Measurements from ENCODE around the gene VWA3A. TPM values are rescaled to one million over a fixed set of nuclear protein-coding genes. Genes with fewer than 3 reads are reported as not detected.
A peak's percentile ranks its signal among the peaks of the same experiment; 100 is the strongest.

VWA3A gene
- total and polyA plus RNA-seq, 2 donors: 0.05 to 0.11 TPM

- Histone ChIP-seq H3K36me3 (ENCODE audit: insufficient read depth) (no peaks in the 10 kb centered on the region), H3K4me1 (ENCODE audit: insufficient read depth) (peaks cover 1% of the 10 kb centered on the region), H3K4me3 (ENCODE audit: low read depth, low read length) (no peak overlapping the region), H3K27ac (ENCODE audit: low read depth) (no peak overlapping the region)
- DNase-seq (ENCODE audit: extremely low spot score): no peak
- 87% methylated on average over 6 of the region's 6 CpGs for WGBS
These were observed 92.3 kb downstream of the VWA3A start for GRCh38 chr16:22184615-22184968.

- Histone ChIP-seq H3K4me1 (ENCODE audit: insufficient read depth) (peaks cover 1% of the 10 kb centered on the region), H3K36me3 (ENCODE audit: insufficient read depth) (no peaks in the 10 kb centered on the region), H3K4me3 (ENCODE audit: low read depth, low read length) (no peak overlapping the region), H3K27ac (ENCODE audit: low read depth) (no peak overlapping the region)
- DNase-seq (ENCODE audit: extremely low spot score): no peak
- WGBS: 56% methylated on average over 3 of the region's 3 CpGs
These were observed 94.2 kb downstream of the VWA3A start for GRCh38 chr16:22186517-22186916.

GRCh38 chr16:22188267-22188594 lies 95.9 kb downstream of the VWA3A start:
- Histone ChIP-seq H3K4me3 (ENCODE audit: low read depth, low read length) (no peak overlapping the region), H3K27ac (ENCODE audit: low read depth) (no peak overlapping the region), H3K4me1 (ENCODE audit: insufficient read depth) (peaks cover 1% of the 10 kb centered on the region), H3K36me3 (ENCODE audit: insufficient read depth) (no peaks in the 10 kb centered on the region)
- 65% methylated on average over 2 of the region's 2 CpGs for WGBS
- no peak for DNase-seq (ENCODE audit: extremely low spot score)

GRCh38 chr16:22188595-22189442 lies 96.5 kb downstream of the VWA3A start:
- DNase-seq (ENCODE audit: extremely low spot score): no peak
- Histone ChIP-seq H3K27ac (ENCODE audit: low read depth) (no peak overlapping the region), H3K4me3 (ENCODE audit: low read depth, low read length) (no peak overlapping the region), H3K4me1 (ENCODE audit: insufficient read depth) (peaks cover 1% of the 10 kb centered on the region), H3K36me3 (ENCODE audit: insufficient read depth) (no peaks in the 10 kb centered on the region)
- WGBS: 29% methylated on average over 8 of the region's 8 CpGs

GRCh38 chr16:22189473-22190080 lies 97.2 kb downstream of the VWA3A start:
- H3K4me3 ChIP-seq (ENCODE audit: low read depth, low read length): peak overlapping the region; percentile 40
- H3K36me3 ChIP-seq (ENCODE audit: insufficient read depth): no peaks in the 10 kb centered on the region
- DNase-seq (ENCODE audit: extremely low spot score): no peak
- H3K27ac ChIP-seq (ENCODE audit: low read depth): peak overlapping the region; percentile 90
- WGBS: 4% methylated on average over 18 of the region's 18 CpGs
- peaks cover 1% of the 10 kb centered on the region for H3K4me1 ChIP-seq (ENCODE audit: insufficient read depth)

GRCh38 chr16:22190081-22190775 lies 97.9 kb downstream of the VWA3A start:
- DNase-seq (ENCODE audit: extremely low spot score): no peak
- WGBS: under 1% methylated on average over 72 of the region's 72 CpGs
- H3K4me3 ChIP-seq (ENCODE audit: low read depth, low read length): peak overlapping the region; percentile 40
- peak overlapping the region; percentile 90 for H3K27ac ChIP-seq (ENCODE audit: low read depth)
- peaks cover 1% of the 10 kb centered on the region for H3K4me1 ChIP-seq (ENCODE audit: insufficient read depth)
- H3K36me3 ChIP-seq (ENCODE audit: insufficient read depth): no peaks in the 10 kb centered on the region

GRCh38 chr16:22190776-22191531 lies 98.6 kb downstream of the VWA3A start:
- Histone ChIP-seq H3K4me1 (ENCODE audit: insufficient read depth) (peaks cover 1% of the 10 kb centered on the region), H3K27ac (ENCODE audit: low read depth) (peak overlapping the region; percentile 99), H3K4me3 (ENCODE audit: low read depth, low read length) (peak overlapping the region; percentile 41), H3K36me3 (ENCODE audit: insufficient read depth) (no peaks in the 10 kb centered on the region)
- peak; percentile 100 for DNase-seq (ENCODE audit: extremely low spot score)
- WGBS: under 1% methylated on average over 43 of the region's 43 CpGs

GRCh38 chr16:22191532-22192260 lies 99.4 kb downstream of the VWA3A start:
- Histone ChIP-seq H3K27ac (ENCODE audit: low read depth) (peak overlapping the region; percentile 99), H3K4me3 (ENCODE audit: low read depth, low read length) (peak overlapping the region; percentile 41), H3K36me3 (ENCODE audit: insufficient read depth) (no peaks in the 10 kb centered on the region), H3K4me1 (ENCODE audit: insufficient read depth) (peaks cover 1% of the 10 kb centered on the region)
- 4% methylated on average over 9 of the region's 9 CpGs for WGBS
- DNase-seq (ENCODE audit: extremely low spot score): no peak

GRCh38 chr16:22192261-22193062 lies 100.1 kb downstream of the VWA3A start:
- Histone ChIP-seq H3K36me3 (ENCODE audit: insufficient read depth) (no peaks in the 10 kb centered on the region), H3K27ac (ENCODE audit: low read depth) (peak overlapping the region; percentile 81), H3K4me1 (ENCODE audit: insufficient read depth) (peaks cover 1% of the 10 kb centered on the region), H3K4me3 (ENCODE audit: low read depth, low read length) (no peak overlapping the region)
- DNase-seq (ENCODE audit: extremely low spot score): peak; percentile 73
- 18% methylated on average over 16 of the region's 16 CpGs for WGBS

- DNase-seq (ENCODE audit: extremely low spot score): no peak
- no peak overlapping the region for H3K4me3 ChIP-seq (ENCODE audit: low read depth, low read length)
- peak overlapping the region; percentile 81 for H3K27ac ChIP-seq (ENCODE audit: low read depth)
- WGBS: 95% methylated on average over 2 of the region's 2 CpGs
- H3K4me1 ChIP-seq (ENCODE audit: insufficient read depth): peaks cover 1% of the 10 kb centered on the region
- H3K36me3 ChIP-seq (ENCODE audit: insufficient read depth): no peaks in the 10 kb centered on the region
These were observed 100.7 kb downstream of the VWA3A start for GRCh38 chr16:22193063-22193411.

- 81% methylated on average over 9 of the region's 9 CpGs for WGBS
- H3K4me1 ChIP-seq (ENCODE audit: insufficient read depth): no peaks in the 10 kb centered on the region
- no peak overlapping the region for H3K4me3 ChIP-seq (ENCODE audit: low read depth, low read length)
- no peak for DNase-seq (ENCODE audit: extremely low spot score)
- H3K36me3 ChIP-seq (ENCODE audit: insufficient read depth): no peaks in the 10 kb centered on the region
- no peak overlapping the region for H3K27ac ChIP-seq (ENCODE audit: low read depth)
These were observed 102.5 kb downstream of the VWA3A start for GRCh38 chr16:22194707-22195444.

GRCh38 chr16:22195445-22195694 lies 103.0 kb downstream of the VWA3A start:
- H3K4me1 ChIP-seq (ENCODE audit: insufficient read depth): no peaks in the 10 kb centered on the region
- H3K36me3 ChIP-seq (ENCODE audit: insufficient read depth): no peaks in the 10 kb centered on the region
- no peak for DNase-seq (ENCODE audit: extremely low spot score)
- no peak overlapping the region for H3K27ac ChIP-seq (ENCODE audit: low read depth)
- H3K4me3 ChIP-seq (ENCODE audit: low read depth, low read length): no peak overlapping the region
